ENCODE data around the gene LONP1. TPM values are rescaled to one million over a fixed set of nuclear protein-coding genes. Genes with fewer than 3 reads are reported as not detected.

LONP1 gene
- total RNA-seq, 1 experiment from 2014 or later = 186 TPM

GRCh38 chr19:5762608-5763217 is 42.8 kb upstream of the LONP1 start:
- peaks cover 10% of the 10 kb centered on the region; the same call in 1 of the 2 replicates for H3K9me3 Mint-ChIP-seq
- no peak for DNase-seq (ENCODE audit: low spot score)
- no peak overlapping the region for H3K27ac Mint-ChIP-seq
- no peak for TF ChIP-seq NFATC4 (CRISPR knock-in tag; IDR thresholded peaks at IDR 0.05)
- TF ChIP-seq, protein P1, sequence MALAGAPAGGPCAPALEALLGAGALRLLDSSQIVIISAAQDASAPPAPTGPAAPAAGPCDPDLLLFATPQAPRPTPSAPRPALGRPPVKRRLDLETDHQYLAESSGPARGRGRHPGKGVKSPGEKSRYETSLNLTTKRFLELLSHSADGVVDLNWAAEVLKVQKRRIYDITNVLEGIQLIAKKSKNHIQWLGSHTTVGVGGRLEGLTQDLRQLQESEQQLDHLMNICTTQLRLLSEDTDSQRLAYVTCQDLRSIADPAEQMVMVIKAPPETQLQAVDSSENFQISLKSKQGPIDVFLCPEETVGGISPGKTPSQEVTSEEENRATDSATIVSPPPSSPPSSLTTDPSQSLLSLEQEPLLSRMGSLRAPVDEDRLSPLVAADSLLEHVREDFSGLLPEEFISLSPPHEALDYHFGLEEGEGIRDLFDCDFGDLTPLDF (CRISPR knock-in tag; IDR thresholded peaks at IDR 0.05) = no peak
- TF ChIP-seq HMGA2 (CRISPR knock-in tag; IDR thresholded peaks at IDR 0.05) = no peak
- no peak for TF ChIP-seq ZNF425 (CRISPR knock-in tag; conservative IDR thresholded peaks at IDR 0.05)
- TF ChIP-seq USF2 (CRISPR knock-in tag; IDR thresholded peaks at IDR 0.05) = no peak
- TF ChIP-seq, protein P2, sequence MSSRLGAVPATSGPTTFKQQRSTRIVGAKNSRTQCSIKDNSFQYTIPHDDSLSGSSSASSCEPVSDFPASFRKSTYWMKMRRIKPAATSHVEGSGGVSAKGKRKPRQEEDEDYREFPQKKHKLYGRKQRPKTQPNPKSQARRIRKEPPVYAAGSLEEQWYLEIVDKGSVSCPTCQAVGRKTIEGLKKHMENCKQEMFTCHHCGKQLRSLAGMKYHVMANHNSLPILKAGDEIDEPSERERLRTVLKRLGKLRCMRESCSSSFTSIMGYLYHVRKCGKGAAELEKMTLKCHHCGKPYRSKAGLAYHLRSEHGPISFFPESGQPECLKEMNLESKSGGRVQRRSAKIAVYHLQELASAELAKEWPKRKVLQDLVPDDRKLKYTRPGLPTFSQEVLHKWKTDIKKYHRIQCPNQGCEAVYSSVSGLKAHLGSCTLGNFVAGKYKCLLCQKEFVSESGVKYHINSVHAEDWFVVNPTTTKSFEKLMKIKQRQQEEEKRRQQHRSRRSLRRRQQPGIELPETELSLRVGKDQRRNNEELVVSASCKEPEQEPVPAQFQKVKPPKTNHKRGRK (CRISPR knock-in tag; IDR thresholded peaks at IDR 0.05; ENCODE audit: borderline replicate concordance) = no peak
- TF ChIP-seq SOX15 (CRISPR knock-in tag; IDR thresholded peaks at IDR 0.05) = no peak
- TF ChIP-seq ZBTB43 (CRISPR knock-in tag; IDR thresholded peaks at IDR 0.05) = no peak
- no peak for TF ChIP-seq KAT7 (CRISPR knock-in tag; IDR thresholded peaks at IDR 0.05; ENCODE audit: borderline replicate concordance)
- TF ChIP-seq, protein P3, sequence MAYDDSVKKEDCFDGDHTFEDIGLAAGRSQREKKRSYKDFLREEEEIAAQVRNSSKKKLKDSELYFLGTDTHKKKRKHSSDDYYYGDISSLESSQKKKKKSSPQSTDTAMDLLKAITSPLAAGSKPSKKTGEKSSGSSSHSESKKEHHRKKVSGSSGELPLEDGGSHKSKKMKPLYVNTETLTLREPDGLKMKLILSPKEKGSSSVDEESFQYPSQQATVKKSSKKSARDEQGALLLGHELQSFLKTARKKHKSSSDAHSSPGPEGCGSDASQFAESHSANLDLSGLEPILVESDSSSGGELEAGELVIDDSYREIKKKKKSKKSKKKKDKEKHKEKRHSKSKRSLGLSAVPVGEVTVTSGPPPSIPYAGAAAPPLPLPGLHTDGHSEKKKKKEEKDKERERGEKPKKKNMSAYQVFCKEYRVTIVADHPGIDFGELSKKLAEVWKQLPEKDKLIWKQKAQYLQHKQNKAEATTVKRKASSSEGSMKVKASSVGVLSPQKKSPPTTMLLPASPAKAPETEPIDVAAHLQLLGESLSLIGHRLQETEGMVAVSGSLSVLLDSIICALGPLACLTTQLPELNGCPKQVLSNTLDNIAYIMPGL (CRISPR knock-in tag; IDR thresholded peaks at IDR 0.05) = no peak
- no peak for TF ChIP-seq CTCF (IDR thresholded peaks at IDR 0.05)
- TF ChIP-seq NR3C1 (CRISPR knock-in tag; conservative IDR thresholded peaks at IDR 0.05; ENCODE audit: low read depth) = no peak
- TF ChIP-seq SP1 (CRISPR knock-in tag; conservative IDR thresholded peaks at IDR 0.05) = no peak
- no peak for TF ChIP-seq RELA (CRISPR knock-in tag; IDR thresholded peaks at IDR 0.05; ENCODE audit: borderline replicate concordance)
- TF ChIP-seq OVOL2 (CRISPR knock-in tag; IDR thresholded peaks at IDR 0.05; ENCODE audit: borderline replicate concordance) = no peak
- no peaks in the 10 kb centered on the region for H3K36me3 Mint-ChIP-seq
- POLR2A ChIA-PET = no interaction called here
- H3K4me3 Mint-ChIP-seq = no peak overlapping the region
- CTCF ChIA-PET = no interaction called here
- no peaks in the 10 kb centered on the region for H3K4me1 Mint-ChIP-seq
- no peak for ATAC-seq
- H3K27me3 Mint-ChIP-seq (ENCODE audit: low read depth) = peaks cover 5% of the 10 kb centered on the region; the same call in 1 of the 2 replicates

Measured in WTC11 (cell line).